K562 (cell line): ENCODE results near the gene CLP1. TPM values are rescaled to one million over a fixed set of nuclear protein-coding genes. Genes with fewer than 3 reads are reported as not detected.

ENCODE experiments used
- BRD9 ChIP-seq: fragments of 450-650 bp; IDR thresholded peaks from 2 replicates; pipeline ENCODE4 v1.6.1; 2018; ENCODE audit warnings: low read depth; ENCODE audit not compliant: partially characterized antibody
- CBX3 ChIP-seq, 2 experiments: IDR thresholded peaks; 1 replicate in 1 of 2; 2 replicates in 1 of 2; pipeline ENCODE4 v1.6.1; 2012; ENCODE audit warnings: inconsistent platforms in 2 of 2, low read length in 2 of 2, borderline replicate concordance in 1 of 2, control low read depth in 1 of 2
- CEBPB ChIP-seq: fragments of 450-650 bp; IDR thresholded peaks from 2 replicates; pipeline ENCODE4 v1.6.1; 2016; ENCODE audit warnings: missing genetic modification characterization, missing compliant biosample characterization
- CHD1 ChIP-seq: fragments of 200-600 bp; sonication (generic); IDR thresholded peaks from one replicate; pipeline ENCODE4 v1.6.1; 2012; ENCODE audit warnings: mild to moderate bottlenecking, moderate library complexity, low read length, inconsistent platforms
- CHD4 ChIP-seq: fragments of 200-600 bp; sonication (generic); IDR thresholded peaks from 3 replicates; pipeline ENCODE4 v1.6.1; 2012; ENCODE audit warnings: low read depth, mild to moderate bottlenecking, mixed read lengths, low read length, inconsistent platforms; ENCODE audit not compliant: insufficient read depth, insufficient replicate concordance, poor library complexity, severe bottlenecking
- CREB5 ChIP-seq: fragments of 250-450 bp; sonication (Bioruptor Pico); IDR thresholded peaks from 2 replicates; pipeline ENCODE4 v1.5.0; 2020; ENCODE audit warnings: mild to moderate bottlenecking
- ELF2 ChIP-seq: fragments of 250-450 bp; sonication (Bioruptor Pico); IDR thresholded peaks from 2 replicates; pipeline ENCODE4 v1.5.0; 2021; ENCODE audit warnings: mild to moderate bottlenecking
- ELF4 ChIP-seq: fragments of 450-650 bp; formaldehyde crosslinking; IDR thresholded peaks from 2 replicates; pipeline ENCODE4 v1.4.0; 2022; ENCODE audit warnings: missing genetic modification characterization
- ETS1 ChIP-seq: conservative IDR thresholded peaks from 2 replicates; pipeline ENCODE4 v1.6.1; 2011; ENCODE audit warnings: low read depth, mild to moderate bottlenecking, low read length; ENCODE audit not compliant: control insufficient read depth
- HLTF ChIP-seq: fragments of 450-650 bp; IDR thresholded peaks from 2 replicates; pipeline ENCODE4 v1.6.1; 2016
- ILK ChIP-seq: fragments of 450-650 bp; IDR thresholded peaks from 2 replicates; pipeline ENCODE4 v1.6.1; 2016; ENCODE audit warnings: missing genetic modification characterization, low read depth, mild to moderate bottlenecking, missing compliant biosample characterization, moderate library complexity, borderline replicate concordance
- MTF1 ChIP-seq: fragments of 250-450 bp; sonication (Bioruptor Pico); IDR thresholded peaks from 2 replicates; pipeline ENCODE4 v1.9.0; 2021; ENCODE audit warnings: moderate library complexity, mild to moderate bottlenecking, inconsistent platforms, borderline replicate concordance
- MXI1 ChIP-seq: IDR thresholded peaks from 2 replicates; pipeline ENCODE4 v1.6.1; 2011; ENCODE audit warnings: low read depth, mild to moderate bottlenecking, improper control_type of control experiment, low read length
- MYBL2 ChIP-seq, 2 experiments: fragments of 450-650 bp in 1 of 2; sonication (generic) in 1 of 2; formaldehyde crosslinking in 1 of 2; IDR thresholded peaks; 2 replicates each; pipeline versions ENCODE4 v1.6.1 to v1.8.1; 2017 to 2022; ENCODE audit warnings: borderline replicate concordance in 1 of 2, inconsistent platforms in 1 of 2, low read depth in 1 of 2, mild to moderate bottlenecking in 1 of 2, missing genetic modification reagents in 1 of 2, moderate library complexity in 1 of 2
- RAD21 ChIP-seq, 2 experiments: fragments of 250-450 bp in 1 of 2; fragments of 450-650 bp in 1 of 2; sonication (Bioruptor Pico) in 1 of 2; formaldehyde crosslinking in 1 of 2; IDR thresholded peaks in 1 of 2; conservative IDR thresholded peaks in 1 of 2; 2 replicates each; pipeline versions ENCODE4 v1.4.0 to v1.8.0; 2020 to 2022; ENCODE audit warnings: mild to moderate bottlenecking in 2 of 2, moderate library complexity in 1 of 2
- SAFB2 ChIP-seq: fragments of 200-400 bp; formaldehyde crosslinking; IDR thresholded peaks from 2 replicates; pipeline ENCODE4 v1.6.1; 2018; ENCODE audit warnings: borderline replicate concordance, low read length, low read depth, moderate library complexity; ENCODE audit not compliant: severe bottlenecking
- SIRT6 ChIP-seq: IDR thresholded peaks from one replicate; pipeline ENCODE4 v1.6.1; 2012; ENCODE audit warnings: low read depth, mild to moderate bottlenecking, control low read depth, inconsistent platforms, low read length, moderate library complexity
- ZNF263 ChIP-seq: sonication (generic); formaldehyde crosslinking; IDR thresholded peaks from 2 replicates; pipeline ENCODE4 v1.8.0; 2022; ENCODE audit warnings: mild to moderate bottlenecking, missing genetic modification reagents, borderline replicate concordance
- ZNF592 ChIP-seq: fragments of 450-650 bp; IDR thresholded peaks from 2 replicates; pipeline ENCODE4 v1.6.1; 2017; ENCODE audit warnings: antibody characterized with exemption, mild to moderate bottlenecking
- polyA plus RNA-seq, 8 experiments: library from polyadenylated mRNA; depleted of rRNA in 4 of 8; stranded (reverse) in 5 of 8; unstranded in 3 of 8; fragments of >200 nt; fragmentation: Nextera tagmentation in 2 of 8; fragmentation: Illumina TruSeq in 1 of 8; extraction: Ambion mirVana in 2 of 8; extraction: Trizol in 1 of 8; gene quantifications; 2 replicates each; pipeline versions ENCODE4 v1.2.1 to v1.2.3, GENCODE V29; 2011 to 2014; ENCODE audit warnings: inconsistent platforms in 1 of 8, missing spikeins in 1 of 8
- total RNA-seq, 7 experiments: library from RNA; depleted of rRNA in 6 of 7; stranded (reverse); fragments of >200 nt in 6 of 7; fragmentation: Illumina TruSeq in 2 of 7; extraction: Trizol in 2 of 7; gene quantifications; 2 replicates each; pipeline versions ENCODE4 v1.2.1 to v1.2.3, GENCODE V29; 2011 to 2021; ENCODE audit warnings: low replicate concordance in 1 of 7

Gene CLP1
- total and polyA plus RNA-seq, 9 of the 15 experiments (the other 6 are each of a cell fraction or from before 2014, with no cell fraction given): 19.1 to 46.2 (median 27.8) TPM

- TF ChIP-seq ZNF592 (no peak), ILK (no peak), CHD4 (no peak), ETS1 (peak; percentile 78; the same call in 1 of the 2 replicates), ELF2 (no peak), RAD21 (CRISPR knock-in tag; conservative IDR thresholded peaks at IDR 0.05 in 1 of 2, IDR thresholded peaks at IDR 0.05 in 1 of 2) (no peak), ELF4 (CRISPR knock-in tag) (no peak), CEBPB (tag) (no peak), BRD9 (no peak), CHD1 (no peak), ZNF263 (CRISPR knock-in tag) (peak; percentile 17; the same call in 1 of the 2 replicates), CREB5 (CRISPR knock-in tag) (no peak), MTF1 (no peak), SAFB2 (no peak), CBX3 (IDR thresholded peaks at IDR 0.05; ENCODE audit: borderline replicate concordance in 1 of 2, low read length in 2 of 2) (peak in 1 of 2 experiments; percentile 47; a peak in 1 of 3 replicates), HLTF (peak; percentile 74; the same call in 1 of the 2 replicates), MXI1 (no peak), SIRT6 (no peak), MYBL2 (IDR thresholded peaks at IDR 0.05; ENCODE audit: low read depth) (no peak), MYBL2 (CRISPR knock-in tag; IDR thresholded peaks at IDR 0.05; ENCODE audit: borderline replicate concordance) (no peak)
Measured at GRCh38 chr11:57647960-57648800, 9.4 kb upstream of the CLP1 start (continued).
